ENCODE measurements around the gene HES6. TPM values are rescaled to one million over a fixed set of nuclear protein-coding genes. Genes with fewer than 3 reads are reported as not detected.

The HES6 gene
- total and polyA plus RNA-seq, 2 of the 8 experiments (the other 6 are each of a cell fraction or from before 2014, with no cell fraction given), result 32.6 to 36.3 TPM

DNA sequence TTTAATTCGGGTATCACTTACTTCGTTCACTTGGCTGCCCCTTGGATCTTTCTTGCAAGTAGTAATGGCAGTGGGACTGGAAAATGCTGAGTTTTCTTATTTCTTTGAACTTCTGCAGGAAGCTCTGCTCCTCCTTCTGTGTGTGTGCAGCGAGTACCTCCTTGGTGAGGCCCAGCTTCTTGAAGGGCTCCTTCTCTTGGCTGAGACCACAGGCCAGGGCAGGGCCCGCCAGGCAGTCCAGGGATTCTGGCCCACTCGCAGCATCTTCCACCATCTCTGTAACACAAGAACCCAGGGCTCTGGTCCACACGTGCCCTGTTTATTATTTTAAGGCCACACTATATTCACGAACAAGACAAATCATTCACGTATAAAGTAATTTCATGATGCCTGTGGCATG, 15.8 kb upstream of the HES6 start (continued):
- TF ChIP-seq E2F6 (IDR thresholded peaks at IDR 0.05) (no peak), ZNF274 (IDR thresholded peaks at IDR 0.05; ENCODE audit: borderline replicate concordance, extremely low read depth, low read length) (no peak), TEAD4 (IDR thresholded peaks at IDR 0.05; ENCODE audit: low read depth, low read length) (no peak), HDAC2 (IDR thresholded peaks at IDR 0.05; ENCODE audit: borderline replicate concordance in 1 of 2, low read depth in 2 of 2, low read length in 2 of 2) (no peak), BRCA1 (IDR thresholded peaks at IDR 0.05; ENCODE audit: low read depth, low read length) (no peak)
